Measurements from ENCODE around the gene NADSYN1.

The NADSYN1 gene

DNA sequence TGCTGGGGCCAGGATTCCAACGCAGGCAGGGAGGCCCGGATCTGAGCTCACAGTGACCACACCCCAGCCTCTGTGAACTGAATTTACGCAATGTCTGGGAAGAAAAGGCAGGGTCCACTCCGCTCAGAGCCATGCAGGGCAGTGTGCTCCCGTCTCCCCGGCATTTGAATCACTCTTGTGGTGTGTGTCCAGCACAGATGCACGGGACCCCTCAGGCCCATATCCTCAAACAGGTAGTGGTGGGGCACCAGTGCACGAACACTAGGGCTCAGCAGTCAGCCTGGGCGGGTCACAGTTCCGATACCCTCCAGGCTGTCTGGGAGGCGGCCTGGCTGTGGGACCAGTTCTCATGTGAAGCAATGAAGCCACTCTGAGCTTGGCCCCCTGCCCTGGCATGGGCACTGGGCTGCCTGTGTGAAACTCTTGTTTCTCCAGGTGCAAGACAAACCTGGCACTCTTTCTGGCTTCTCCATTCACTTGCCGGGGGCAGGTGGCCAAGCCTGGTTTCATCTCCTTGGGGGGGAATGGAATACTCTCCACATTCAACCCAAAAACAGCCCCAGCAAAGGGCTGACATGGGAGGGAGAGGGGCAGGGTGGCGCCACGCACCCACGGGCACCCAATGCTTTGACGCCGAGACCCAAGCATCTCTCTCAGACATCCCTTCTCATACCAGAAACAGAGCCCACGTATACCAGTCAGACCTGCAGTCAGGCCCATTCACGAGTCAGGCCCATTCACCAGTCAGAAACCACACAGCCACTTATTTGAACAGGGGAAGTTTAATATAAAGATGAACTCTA, 19.2 kb upstream of the NADSYN1 start:
- DNase-seq (ENCODE audit: low read depth), result peak; percentile 42

DNA sequence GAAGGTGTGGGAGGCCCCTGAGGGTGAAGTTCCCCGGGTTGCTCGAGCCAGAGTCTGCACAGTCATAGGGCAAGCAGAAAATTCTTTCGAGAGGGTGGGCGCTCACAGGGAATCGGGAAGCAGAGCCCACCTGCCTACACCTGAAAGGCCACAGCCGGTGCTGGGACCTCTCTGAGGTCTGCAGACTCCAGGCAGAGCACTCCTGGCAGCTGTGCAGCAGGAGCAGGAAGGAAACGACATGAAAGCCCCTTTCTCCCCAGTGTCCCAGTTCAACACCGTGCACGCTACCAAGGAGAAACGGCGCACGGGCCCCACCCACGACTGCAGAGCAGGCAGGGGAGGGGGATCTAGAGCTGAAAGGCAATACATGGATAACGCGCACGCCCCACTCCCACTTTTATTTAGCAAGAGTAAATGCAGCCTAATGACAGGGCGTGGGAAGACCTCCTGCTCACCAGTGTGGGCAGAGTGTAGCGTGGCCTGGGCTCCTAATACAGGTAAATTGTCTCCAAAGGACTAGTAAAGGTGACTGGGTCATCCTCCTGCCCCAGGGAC, 18.4 kb upstream of the NADSYN1 start:
- DNase-seq (ENCODE audit: low read depth), result no peak

DNA sequence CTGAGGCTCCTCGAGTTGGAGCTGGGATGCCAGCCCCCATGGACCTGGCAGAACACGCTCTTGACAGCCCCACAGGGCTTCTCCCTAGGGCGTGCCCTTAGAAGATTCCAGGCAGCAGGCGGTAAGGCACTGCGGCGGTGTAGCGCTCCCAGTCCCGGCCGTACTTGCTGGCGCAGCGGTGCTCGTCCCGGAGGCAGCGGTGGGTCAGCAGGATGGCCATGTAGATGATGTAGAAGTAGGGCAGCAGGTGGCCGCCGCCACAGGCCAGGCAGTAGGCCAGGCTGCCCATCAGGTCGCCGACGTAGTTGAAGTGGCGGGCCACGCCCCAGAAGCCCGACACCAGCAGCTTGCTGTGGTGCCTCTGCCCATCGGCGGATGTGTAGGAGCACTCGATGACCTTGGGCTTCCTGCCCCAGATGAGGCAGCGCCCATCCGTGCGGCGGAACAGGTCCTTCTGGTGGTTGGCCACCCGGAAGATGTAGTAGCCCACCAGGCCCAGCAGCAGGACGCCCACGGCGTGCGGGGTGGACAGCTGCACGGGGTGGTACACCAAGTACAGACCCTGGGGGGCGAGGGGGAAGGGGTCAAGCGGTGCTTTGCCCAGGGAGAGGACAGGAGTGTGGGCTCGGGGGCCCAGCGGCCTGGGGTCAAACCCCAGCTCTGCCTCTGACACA, 17.6 kb upstream of the NADSYN1 start:
- DNase-seq (ENCODE audit: low read depth), result no peak

DNA sequence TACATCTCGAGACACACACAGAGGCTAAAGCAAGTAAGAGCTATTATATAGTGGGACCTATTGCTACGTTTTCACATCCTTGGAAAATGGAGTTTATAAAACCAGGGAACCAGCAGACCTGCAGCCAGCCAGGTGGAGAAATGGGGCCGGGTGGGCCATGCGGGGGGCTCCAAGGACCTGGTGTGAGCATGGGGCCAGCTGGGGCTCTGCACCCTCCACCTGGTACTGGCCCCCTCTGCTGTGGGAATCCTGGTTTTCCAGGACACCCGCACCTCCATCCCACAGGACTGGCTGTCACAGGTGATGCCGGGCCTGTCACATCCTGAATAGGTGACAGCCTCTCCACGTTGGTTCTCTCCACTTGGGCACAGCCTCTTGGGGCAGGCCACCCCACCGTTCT, 16.1 kb upstream of the NADSYN1 start:
- no peak for DNase-seq (ENCODE audit: low read depth)

DNA sequence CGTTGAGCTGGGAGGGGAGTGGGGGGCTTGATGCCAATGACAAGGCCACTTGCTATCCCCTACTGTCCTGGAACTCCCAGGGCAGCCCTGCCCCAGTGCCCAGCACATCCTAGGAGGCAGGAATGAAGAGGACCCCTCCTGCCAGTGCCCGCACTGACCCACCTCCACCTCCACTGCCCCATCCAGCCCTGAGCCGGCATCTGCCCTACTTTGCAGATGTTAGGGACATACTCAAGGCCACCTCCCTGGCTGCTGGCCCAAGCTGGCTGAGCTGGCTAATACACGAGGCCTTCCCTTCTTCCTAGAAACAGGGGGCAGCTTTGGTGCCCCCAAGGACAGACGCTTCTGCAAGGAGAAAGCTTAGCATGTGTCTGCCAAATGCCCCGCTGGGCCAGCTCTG, 15.6 kb upstream of the NADSYN1 start:
- DNase-seq (ENCODE audit: low read depth), result no peak

DNA sequence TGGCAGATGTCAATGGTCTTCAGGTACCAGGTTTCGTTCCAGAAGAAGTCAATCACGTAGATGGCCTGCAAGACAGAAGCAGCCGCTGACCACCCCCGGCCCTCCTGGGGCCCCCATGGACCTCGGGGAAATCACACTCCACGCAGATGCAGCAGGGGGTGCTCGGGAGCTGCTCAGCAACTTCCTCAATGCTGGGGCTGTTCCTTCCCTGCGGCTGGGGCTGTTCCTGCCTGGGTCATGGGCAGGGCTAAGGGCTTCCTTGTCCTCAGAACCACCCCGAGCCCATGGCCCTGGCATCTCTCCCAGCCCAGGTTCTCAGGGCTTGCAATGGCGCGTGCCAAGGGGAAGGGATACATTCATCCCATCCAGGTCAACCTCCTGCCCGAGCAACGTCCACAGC, 15.1 kb upstream of the NADSYN1 start:
- DNase-seq (ENCODE audit: low read depth), result no peak

DNA sequence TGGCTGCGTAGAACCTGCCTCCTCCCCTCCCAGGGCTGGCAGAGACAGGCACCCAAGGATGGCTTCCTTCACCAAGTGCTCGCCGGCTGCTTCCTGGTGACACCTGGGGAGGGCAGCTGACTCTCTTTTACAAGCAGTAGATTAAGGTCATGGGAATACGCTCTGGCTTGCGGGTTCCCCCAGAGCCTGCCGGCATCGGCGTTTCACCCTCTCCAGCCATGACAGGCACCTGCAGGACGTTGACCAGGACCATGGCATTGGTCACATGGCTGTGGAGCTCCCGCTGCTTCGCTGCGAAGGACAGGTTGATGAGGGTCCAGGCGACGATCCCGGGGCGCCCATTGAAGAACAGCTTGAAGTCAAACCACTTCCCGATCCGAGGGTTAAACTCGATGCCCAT, 14.4 kb upstream of the NADSYN1 start:
- DNase-seq (ENCODE audit: low read depth), result no peak

DNA sequence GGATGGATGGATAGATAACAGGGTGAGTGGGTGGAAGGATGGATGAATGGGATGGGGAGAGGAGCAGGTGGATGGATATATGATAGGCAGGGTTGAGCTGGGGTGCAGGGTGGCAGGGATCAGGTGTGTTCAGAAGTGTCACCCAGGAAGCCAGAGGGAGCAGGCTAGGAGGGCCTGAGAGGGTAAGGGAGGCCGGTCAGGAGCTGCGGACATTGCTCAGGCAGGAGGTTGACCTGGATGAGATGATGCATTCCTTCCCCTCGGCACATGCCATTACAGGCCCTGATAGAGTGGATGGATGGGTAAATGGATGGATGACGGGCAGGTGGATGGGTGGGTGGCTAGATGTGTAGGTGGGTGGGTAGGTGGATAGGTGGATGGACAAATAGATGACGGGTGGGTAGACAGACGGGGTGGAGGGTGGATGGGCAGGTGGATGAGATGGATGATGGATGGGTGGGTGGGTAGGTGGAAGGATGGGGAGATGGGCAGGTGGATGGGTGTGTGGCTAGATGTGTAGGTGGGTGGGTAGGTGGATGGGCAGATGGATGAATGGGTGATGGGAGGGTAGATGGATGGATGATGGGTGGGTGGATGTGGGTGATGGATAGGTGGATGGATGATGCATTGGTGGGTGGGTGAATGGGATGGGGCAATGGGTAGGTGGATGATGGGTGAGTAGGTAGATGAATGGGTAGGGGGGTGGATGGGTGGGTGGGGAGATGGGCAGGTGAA, 12.8 kb upstream of the NADSYN1 start:
- no peak for DNase-seq (ENCODE audit: low read depth)

DNA sequence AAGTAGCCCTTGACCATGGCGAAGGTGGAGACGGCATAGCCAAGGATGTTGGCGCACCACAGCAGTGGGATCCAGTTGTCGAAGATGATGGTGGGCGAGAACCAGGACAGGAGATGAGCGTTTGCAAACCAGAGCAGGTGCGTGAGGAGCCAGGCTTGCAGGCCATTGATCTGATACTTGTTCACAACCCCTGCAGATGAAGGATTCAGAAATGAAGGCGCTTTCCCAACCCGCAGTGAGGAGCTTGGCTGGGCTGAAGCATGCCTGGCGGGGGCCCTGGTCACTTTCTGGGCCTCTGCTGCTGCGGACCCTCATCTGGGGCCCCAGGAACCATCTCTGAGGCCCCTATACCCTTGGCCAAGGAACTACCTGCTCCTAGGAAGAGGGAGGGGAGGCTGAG, 11.8 kb upstream of the NADSYN1 start:
- DNase-seq (ENCODE audit: low read depth), result no peak

DNA sequence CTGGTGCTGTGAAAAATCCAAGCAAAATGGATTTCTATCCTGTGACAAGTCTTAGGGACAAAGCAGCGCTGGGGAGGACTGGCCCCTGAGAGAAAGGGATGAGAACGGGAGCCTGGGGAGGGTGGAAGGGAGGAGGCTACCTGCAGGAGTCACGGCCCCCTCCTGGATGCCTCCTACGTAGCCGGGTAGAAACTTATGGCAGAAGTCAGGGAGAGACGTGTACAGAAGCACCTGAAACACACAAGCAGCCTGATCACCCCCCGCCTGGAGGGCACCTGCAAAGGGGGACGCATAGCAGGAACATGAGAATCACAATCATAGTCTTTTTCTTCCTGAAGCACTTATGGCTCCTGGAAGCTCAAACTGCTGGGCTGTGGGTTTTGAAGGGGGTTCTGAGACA, 10.9 kb upstream of the NADSYN1 start:
- DNase-seq (ENCODE audit: low read depth), result no peak

DNA sequence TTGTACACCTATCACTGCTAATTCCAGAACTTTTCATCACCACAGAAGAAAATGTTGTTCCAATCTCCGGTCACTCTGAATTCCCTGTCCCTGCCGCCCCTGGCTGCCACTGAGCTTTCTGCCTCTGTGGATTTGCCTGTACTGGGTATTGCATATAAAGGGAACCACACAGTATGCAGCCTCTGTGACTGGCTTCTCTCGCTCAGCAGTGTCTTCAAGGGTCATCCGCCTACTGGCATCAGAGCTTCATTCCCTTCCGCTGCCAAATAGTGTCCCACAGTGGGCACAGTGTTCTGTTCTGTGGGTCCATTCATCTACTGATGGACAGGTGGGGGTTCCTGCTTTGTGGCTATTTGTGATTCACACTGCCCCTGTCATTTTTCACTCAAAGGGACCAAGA, 10.1 kb upstream of the NADSYN1 start:
- DNase-seq (ENCODE audit: low read depth), result no peak

DNA sequence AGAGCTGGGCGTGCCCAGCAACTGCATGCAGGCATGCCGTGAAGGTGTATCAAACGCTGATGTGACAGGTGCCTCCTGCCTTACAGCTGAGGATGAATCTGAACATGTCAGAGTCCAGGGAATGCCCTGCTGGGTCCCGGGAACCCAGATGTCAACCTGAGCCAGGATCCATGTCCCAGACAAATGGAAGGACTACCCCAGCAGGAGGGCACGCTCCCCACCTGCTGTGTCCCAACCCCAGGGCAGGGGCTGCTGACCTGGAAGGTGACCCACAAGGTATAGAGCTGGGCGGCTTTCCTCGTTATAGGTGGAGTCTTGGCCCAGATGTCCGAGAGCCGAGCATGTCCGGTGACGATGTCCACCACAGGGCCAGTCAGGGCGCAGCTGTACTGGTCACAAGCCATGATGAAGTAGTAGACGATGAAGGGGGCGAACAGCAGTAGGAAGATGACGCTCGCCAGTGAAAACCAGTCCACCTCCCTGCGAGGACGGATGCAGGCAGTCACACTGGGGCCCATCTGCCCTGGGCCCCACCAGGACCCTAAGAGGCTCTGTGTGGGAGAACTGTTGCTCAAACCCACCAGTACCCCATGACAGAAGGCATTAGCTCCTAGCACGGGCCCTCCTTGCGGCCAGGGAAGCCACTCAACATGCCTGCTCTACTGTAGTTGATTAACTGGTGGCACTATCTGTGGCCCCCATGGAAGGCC, 9.1 kb upstream of the NADSYN1 start:
- DNase-seq (ENCODE audit: low read depth), result no peak

DNA sequence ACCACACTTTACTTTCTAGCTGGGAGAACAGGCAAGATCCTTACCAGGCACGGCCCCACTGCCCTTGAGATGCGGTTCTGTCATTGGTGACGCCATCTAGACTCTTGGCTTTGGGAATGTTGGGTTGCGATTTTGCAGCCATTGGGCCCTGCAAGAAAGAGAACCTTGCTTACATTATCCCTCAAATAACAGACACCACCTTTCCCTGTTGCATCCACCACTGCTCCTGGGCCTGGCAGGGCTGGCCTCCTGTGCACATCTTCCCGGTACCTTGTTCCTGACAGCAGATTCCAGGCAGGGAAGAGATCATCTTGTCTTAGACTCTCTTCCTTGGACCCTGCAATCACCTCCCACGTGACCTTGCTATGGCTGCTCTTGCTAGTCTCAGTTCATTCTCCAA, 8.2 kb upstream of the NADSYN1 start:
- no peak for DNase-seq (ENCODE audit: low read depth)

DNA sequence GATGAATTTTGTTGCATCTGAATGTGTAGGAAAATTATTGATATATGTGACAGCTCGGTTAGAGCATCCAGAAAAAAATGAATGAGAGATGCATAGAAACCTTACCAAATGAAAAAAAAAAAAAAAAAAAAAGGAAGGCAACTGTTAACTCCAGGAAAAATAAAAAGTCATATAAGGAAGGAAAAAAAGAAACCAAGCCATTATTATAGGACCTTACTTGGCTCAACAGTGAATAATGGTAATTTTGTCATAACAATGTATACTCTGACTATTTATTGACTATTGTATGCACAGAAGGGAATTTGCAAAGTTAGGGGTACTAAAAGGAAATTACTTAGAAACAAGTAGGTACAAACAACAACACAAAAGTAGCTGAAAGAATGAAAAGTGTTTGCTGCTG, 6.9 kb upstream of the NADSYN1 start:
- DNase-seq (ENCODE audit: low read depth), result no peak

DNA sequence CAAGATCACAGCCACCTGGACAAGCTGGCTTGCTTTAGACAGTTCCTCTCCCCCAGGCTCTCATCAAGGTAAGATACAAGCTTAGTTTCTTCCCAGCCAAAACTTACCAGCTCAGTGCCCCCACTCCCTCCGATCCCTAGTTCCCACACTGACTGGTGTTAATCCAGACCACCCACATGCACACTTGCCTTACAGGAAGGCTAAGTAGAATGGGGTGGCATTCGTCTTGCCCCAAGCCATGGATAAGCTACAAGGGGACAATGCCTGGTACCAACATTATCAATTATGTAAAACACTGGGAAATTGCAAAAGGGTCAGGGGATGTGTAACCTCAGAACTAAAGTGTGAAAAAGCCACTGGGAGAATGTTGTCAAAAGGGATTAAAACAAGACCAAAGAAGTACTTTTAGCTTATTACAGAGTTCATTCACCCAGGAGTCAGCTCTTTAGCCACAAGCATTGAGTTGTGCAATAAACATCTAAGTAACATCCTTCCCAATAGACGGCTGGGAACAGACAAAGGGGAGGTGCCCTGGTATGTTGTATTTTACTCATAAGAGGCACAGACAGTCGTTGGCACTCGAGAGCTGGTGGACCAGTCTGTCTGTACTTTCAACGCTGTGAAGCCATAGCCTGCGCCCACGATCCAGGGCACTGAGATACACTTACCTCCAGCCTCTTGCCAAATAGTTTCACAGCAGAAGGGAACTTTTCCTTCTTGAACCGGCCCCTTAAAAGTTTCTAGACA, 5.9 kb upstream of the NADSYN1 start:
- peak; percentile 94 for DNase-seq (ENCODE audit: low read depth)

DNA sequence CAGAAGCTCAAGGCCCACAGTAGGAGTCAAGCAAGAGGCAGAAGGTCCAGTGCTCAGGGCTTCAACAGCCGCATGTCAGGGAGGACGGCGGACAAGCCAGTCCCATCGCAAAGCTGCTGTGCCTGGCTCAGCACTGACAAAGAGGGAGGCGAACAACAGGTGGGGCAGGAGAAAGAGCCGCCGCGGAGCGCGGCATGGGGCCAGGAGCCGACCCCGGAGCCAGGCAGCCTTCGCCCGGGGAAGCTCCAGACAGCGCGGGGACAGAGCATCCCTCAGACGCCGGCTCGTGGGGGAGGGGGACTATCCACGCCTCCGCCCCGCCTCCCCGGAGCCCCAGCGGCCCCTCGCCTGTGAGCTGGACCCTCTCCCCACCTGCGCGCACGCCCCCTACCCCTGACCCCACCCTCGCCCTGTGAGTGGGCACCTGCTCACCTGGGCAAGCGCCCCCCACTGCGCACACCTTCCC, 5.2 kb upstream of the NADSYN1 start:
- DNase-seq (ENCODE audit: low read depth), result no peak

DNA sequence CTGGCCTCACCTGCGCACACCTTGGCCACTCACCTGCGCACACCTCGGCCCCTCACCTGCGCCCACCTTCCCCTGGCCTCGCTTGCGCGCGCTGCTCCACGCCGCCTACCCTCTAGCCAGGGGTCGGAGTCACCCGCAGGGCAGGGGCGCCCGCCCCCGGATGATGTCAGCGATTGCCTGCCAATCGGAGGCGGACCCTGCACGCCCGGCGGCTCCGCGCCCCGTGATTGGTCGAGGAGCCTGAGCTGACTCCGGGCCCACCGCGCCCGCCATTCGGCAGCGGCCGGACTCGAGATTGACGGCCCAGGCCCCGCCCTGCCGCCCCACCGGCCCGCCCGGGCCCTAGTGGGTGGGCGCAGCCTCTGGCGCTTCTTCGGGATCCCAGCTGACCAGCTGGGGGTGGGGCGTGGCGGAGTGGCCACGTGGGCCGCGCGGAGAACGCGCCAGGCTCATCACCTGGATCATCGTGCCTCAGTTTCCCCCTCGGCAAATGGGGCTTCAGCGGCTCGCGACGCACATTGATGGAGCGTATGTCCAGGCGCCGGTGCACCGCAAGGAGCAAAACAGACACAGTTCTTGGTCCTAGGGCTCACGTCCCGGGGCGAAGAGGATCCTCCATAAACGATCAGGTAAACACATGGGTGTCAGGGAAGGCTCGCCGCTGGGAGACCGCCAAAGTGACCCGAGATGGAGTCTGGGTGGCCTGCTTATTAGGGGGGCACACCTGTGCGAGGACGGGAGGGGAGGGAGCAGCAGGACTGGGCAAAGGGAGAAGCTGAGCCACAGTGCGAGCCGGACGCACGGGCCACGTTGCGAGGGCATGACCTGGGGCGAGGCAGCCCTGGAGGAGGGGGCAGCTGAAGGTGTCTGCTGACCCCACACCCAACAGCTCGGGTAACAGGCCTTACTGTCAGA, 4.5 kb upstream of the NADSYN1 start, which contains the start of gene DHCR7:
TSS of gene DHCR7 (minus strand) at position 137 of the 915 bp plus-strand sequence. CDS start 3,441 bp downstream, outside the sequence.
- peak; percentile 96 for DNase-seq (ENCODE audit: low read depth)

DNA sequence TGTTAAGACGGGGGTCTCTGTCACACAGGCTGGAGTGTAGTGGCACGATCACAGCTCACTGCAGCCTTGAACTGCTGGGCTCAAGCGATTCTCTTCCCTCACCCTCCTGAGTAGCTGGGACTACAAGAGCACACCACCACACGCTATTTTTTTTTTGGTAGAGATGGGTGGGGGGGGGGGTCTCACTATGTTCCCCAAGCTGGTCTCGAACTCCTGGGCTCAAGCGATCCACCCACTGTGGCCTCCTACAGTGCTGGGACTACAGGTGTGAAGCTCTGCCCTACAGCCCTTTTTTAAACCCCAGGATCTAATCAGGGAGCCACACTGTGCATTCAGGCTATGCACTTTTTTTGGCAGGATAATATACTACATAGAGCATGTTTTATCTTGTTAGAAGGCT, 3.4 kb upstream of the NADSYN1 start:
- DNase-seq (ENCODE audit: low read depth), result no peak

DNA sequence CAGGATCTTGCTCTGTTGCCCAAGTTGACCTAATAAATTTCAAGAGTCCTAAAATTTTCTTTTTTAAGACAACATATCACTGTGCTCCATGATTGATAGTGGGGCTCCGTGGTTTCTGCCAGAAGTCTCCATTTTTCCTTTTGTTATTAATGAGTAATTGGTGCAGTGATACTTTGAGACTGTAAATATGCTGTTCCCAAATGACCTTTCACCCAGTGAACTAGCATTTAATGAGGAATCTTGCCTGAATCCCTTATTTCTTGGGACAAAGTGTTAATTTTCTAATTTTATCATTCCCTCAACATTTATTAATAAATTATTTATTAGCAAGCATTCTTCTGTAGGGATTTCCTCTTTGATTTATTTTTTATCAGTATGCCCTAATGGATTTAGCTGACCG, 2.5 kb upstream of the NADSYN1 start:
- no peak for DNase-seq (ENCODE audit: low read depth)

DNA sequence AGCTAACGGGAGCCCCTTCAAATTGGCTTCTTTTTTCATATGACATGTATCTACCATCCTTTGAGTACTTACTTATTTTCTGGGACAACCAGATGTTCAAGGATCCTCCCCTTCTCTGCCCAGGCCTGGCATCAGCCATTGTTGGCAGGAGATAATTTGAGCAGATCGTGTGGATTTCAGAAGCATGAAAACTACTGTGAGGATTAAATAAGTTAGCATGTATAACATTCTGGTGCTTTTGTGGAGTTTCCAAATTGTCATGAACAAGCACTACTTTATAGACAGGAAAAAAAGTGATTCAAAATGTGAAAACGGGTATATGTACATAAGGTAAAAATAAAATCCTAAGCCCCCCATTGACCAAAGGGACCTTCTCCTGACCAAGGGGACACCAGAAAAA, 2.1 kb upstream of the NADSYN1 start:
- no peak for DNase-seq (ENCODE audit: low read depth)

All from iris pigment epithelial cell (primary cell).